Kidney (tissue), 14 donors: ENCODE results near the gene FEZF1. TPM values are rescaled to one million over a fixed set of nuclear protein-coding genes. Genes with fewer than 3 reads are reported as not detected.

Experiments used
- DNase-seq, 5 donors: peaks; one replicate each; pipeline ENCODE4 v3.0.0-alpha.2; 2013 to 2020
- FAIRE-seq: peaks from 2 replicates; lab custom pipeline; 2012; peaks lifted over from hg19 to GRCh38; lab: Jason Lieb, UNC
- H3K27ac ChIP-seq, 2 donors: one replicate each; pipeline ENCODE4 v1.7.0; 2013; ENCODE audit warnings: low read depth in 2 of 2, low read length in 2 of 2, inconsistent platforms in 1 of 2
- H3K27me3 ChIP-seq: one replicate; pipeline ENCODE4 v1.7.1; 2013; ENCODE audit warnings: low read length, inconsistent platforms; ENCODE audit not compliant: control insufficient read depth, insufficient read depth
- H3K36me3 ChIP-seq, 3 donors: one replicate each; pipeline versions ENCODE4 v1.7.0 to v1.7.1; 2013; ENCODE audit warnings: low read length in 3 of 3, control low read depth in 1 of 3, inconsistent platforms in 1 of 3; ENCODE audit not compliant: insufficient read depth in 3 of 3, control insufficient read depth in 2 of 3
- H3K4me1 ChIP-seq, 3 donors: one replicate each; pipeline versions ENCODE4 v1.7.0 to v1.7.1; 2013; ENCODE audit warnings: low read length in 3 of 3, inconsistent platforms in 1 of 3, low read depth in 1 of 3; ENCODE audit not compliant: control insufficient read depth in 2 of 3, insufficient read depth in 2 of 3
- H3K4me3 ChIP-seq, 3 donors: one replicate each; pipeline versions ENCODE4 v1.7.0 to v1.8.1; 2013; ENCODE audit warnings: low read length in 3 of 3, control low read depth in 1 of 3, inconsistent platforms in 1 of 3
- H3K9ac ChIP-seq, 3 donors: one replicate each; pipeline versions ENCODE4 v1.7.0 to v1.7.1; 2013; ENCODE audit warnings: low read length in 3 of 3, control low read depth in 1 of 3, inconsistent platforms in 1 of 3
- H3K9me3 ChIP-seq, 3 donors: one replicate each; pipeline versions ENCODE4 v1.7.0 to v1.7.1; 2013; ENCODE audit warnings: low read length in 3 of 3, control low read depth in 1 of 3, inconsistent platforms in 1 of 3; ENCODE audit not compliant: control insufficient read depth in 2 of 3, insufficient read depth in 1 of 3
- intact Hi-C: fragments of 100-400 bp; cut with DNase I; formaldehyde crosslinking; loops from one replicate; pipeline ENCODE4 v1.11.1; 2022
- polyA plus RNA-seq: library from polyadenylated mRNA; stranded (reverse); fragments of 350-450 nt; fragmentation: Illumina TruSeq; extraction: RNeasy Lipid Tissue Mini Kit (QIAGEN cat#74804); gene quantifications from one replicate; pipeline ENCODE4 v1.2.3, GENCODE V29; 2014; ENCODE audit warnings: low read depth, low replicate concordance; ENCODE audit not compliant: insufficient read depth
- total RNA-seq: library from RNA; stranded (reverse); fragmentation: NEBNext Ultra II Directional; extraction: Animal tissue kit (Norgen Biotek cat#: 25700); gene quantifications from one replicate; pipeline ENCODE4 v1.2.1, GENCODE V29; 2021
- TF ChIP-seq, protein P1 (sequence below): IDR thresholded peaks from 3 replicates; pipeline ENCODE4 v1.5.1; 2012; ENCODE audit warnings: mild to moderate bottlenecking, moderate library complexity, borderline replicate concordance; ENCODE audit not compliant: insufficient read depth; ENCODE audit errors: extremely low read depth
- donor health status: control.
- donor health status: control.
- donor health status: control.
- donor health status: control.
- donor health status: control.
- donor health status: DM: yes; HTN: yes; CAD: no.
- donor health status: Normal renal cell carcinoma (clear cell type).

FEZF1 gene
- total and polyA plus RNA-seq, 2 donors from 2014 or later = not detected

DNA sequence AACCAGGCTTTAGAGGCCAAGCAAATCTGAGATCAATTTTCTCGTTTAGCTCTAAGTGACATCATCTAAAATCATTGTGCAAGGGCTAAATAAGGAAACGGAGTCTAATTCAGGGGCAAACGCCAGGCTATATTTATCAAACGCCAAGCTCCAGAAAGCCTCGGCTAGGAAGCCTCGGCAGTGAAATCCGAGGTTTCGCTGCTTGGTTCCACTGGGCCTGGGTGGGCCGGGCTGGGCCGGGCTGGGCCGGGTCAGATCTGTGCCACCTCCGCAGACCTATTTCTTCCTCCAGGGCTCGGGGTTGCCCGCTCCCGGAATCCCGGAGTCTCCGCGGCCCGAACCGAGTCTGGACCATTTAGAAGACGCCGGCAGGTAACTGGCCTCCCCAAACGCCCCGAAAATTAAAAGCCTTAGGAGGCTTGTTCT lies 459 bp upstream of the FEZF1 start:
- FAIRE-seq (no peak), DNase-seq (peak in 2 of 5 donors; percentile 20 to 38)
- TF ChIP-seq, protein P1, sequence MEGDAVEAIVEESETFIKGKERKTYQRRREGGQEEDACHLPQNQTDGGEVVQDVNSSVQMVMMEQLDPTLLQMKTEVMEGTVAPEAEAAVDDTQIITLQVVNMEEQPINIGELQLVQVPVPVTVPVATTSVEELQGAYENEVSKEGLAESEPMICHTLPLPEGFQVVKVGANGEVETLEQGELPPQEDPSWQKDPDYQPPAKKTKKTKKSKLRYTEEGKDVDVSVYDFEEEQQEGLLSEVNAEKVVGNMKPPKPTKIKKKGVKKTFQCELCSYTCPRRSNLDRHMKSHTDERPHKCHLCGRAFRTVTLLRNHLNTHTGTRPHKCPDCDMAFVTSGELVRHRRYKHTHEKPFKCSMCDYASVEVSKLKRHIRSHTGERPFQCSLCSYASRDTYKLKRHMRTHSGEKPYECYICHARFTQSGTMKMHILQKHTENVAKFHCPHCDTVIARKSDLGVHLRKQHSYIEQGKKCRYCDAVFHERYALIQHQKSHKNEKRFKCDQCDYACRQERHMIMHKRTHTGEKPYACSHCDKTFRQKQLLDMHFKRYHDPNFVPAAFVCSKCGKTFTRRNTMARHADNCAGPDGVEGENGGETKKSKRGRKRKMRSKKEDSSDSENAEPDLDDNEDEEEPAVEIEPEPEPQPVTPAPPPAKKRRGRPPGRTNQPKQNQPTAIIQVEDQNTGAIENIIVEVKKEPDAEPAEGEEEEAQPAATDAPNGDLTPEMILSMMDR = no peak
- Histone ChIP-seq H3K27me3 (peaks cover 78% of the 10 kb centered on the region), H3K36me3 (no peaks in the 10 kb centered on the region), H3K4me1 (peaks cover 0 to 7% (median 0%) of the 10 kb centered on the region in 3 donors), H3K9ac (no peak overlapping the region), H3K27ac (no peak overlapping the region), H3K4me3 (no peak overlapping the region), H3K9me3 (no peaks in the 10 kb centered on the region)
- intact Hi-C loops = no loop called here

DNA sequence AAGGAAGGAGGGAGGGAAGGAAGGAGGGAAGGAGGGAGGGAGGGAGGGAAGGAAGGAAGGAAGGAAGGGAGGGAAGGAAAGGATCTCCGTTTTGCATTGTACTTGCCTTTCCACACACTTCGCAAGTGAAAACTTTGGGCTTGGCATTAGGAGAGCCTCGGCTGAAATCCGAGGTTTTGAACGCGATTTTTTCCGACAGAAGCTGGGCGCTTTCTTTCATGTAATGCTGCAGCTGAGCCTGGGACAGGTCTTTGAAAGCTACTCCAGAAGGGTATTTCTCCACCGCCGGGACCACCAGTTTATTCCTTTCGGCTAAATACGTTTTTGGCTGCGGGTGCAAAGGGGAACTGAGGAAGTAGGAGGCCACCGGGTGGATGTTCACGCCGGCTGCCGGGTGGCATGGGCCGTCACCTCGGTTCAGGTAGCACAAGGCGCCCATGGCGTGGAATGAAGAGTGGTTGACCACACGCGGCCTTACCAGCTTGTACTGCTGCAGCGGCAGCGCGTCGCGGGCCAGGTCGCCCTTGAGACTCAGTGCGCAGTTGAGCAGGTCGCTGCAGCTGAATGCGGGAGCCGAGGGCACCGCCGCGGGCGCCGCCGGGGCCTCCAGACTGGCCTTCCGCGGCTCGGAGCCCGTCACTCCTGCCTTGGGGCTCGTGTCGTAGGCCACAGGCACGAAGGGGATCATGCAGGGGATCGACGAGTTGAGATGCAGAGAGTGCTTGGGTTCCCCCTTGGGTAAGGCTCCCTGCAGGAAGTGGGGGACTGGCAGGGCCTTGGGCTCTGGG lies 825 bp downstream of the FEZF1 start:
- intact Hi-C loops = no loop called here
- no peak for FAIRE-seq
- no peaks in the 10 kb centered on the region for H3K36me3 ChIP-seq
- no peak overlapping the region for H3K4me3 ChIP-seq
- no peaks in the 10 kb centered on the region for H3K9me3 ChIP-seq
- DNase-seq = peak in 4 of 5 donors; percentile 48 to 55 (median 49)
- H3K27me3 ChIP-seq = peaks cover 76% of the 10 kb centered on the region
- H3K9ac ChIP-seq = no peak overlapping the region
- no peak overlapping the region for H3K27ac ChIP-seq
- H3K4me1 ChIP-seq = peaks cover 0 to 7% (median 0%) of the 10 kb centered on the region in 3 donors
- TF ChIP-seq, protein P1 = no peak

DNA sequence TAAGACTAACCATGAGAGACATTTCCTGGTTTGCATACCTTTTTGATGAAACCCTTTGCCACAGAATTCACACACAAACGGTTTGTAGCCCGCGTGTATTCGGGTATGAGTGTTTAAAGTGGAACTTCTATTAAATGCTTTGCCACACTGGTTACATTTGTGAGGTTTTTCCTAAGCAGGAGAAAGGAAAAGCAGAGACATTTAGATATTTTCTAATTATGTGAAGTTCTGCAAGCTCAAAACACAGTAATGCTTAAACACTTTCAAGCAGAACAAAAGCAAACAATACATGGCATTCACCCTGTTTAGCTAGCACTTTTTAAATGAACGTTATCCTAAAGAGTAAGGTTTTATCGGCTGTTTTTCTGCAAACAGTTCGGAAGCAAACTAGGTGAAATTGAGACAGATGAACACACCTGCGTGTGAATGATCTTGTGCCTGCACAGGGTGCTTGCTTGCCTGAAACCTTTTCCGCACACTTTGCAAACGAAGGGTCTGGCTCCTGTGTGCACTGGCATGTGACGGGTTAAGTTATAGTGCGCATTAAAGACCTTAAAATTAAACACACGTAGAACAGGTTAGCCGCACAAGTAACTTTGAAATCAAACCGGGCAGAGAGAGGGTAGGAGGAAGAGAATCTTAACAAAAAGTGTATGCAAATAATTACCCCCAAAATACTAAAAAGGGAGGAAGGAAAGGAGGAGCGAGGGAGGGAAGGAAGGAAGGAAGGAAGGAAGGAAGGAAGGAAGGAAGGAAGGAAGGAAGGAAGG lies 1.6 kb downstream of the FEZF1 start:
- H3K4me3 ChIP-seq = no peak overlapping the region
- H3K27ac ChIP-seq = no peak overlapping the region
- peaks cover 0 to 7% (median 0%) of the 10 kb centered on the region in 3 donors for H3K4me1 ChIP-seq
- FAIRE-seq (no peak), DNase-seq (peak in 3 of 5 donors; percentile 38 to 65 (median 42))
- peaks cover 76% of the 10 kb centered on the region for H3K27me3 ChIP-seq
- no peaks in the 10 kb centered on the region for H3K36me3 ChIP-seq
- intact Hi-C loops = no loop called here
- no peaks in the 10 kb centered on the region for H3K9me3 ChIP-seq
- TF ChIP-seq, protein P1 = no peak
- no peak overlapping the region for H3K9ac ChIP-seq
